ENCODE results near the gene RIPK1.

- TF ChIP-seq SMC3 (IDR thresholded peaks at IDR 0.05; ENCODE audit: low read depth, low read length) = no peak
- no peak for TF ChIP-seq CTCF (IDR thresholded peaks at IDR 0.05)
- TF ChIP-seq EP300 (IDR thresholded peaks at IDR 0.05; ENCODE audit: borderline replicate concordance in 1 of 2, low read depth in 1 of 2, low read length in 1 of 2) = no peak
- TF ChIP-seq POLR2AphosphoS5 (IDR thresholded peaks at IDR 0.05; ENCODE audit: low read depth, low read length) = no peak
- no peak for TF ChIP-seq EZH2phosphoT487 (IDR thresholded peaks at IDR 0.05; ENCODE audit: borderline replicate concordance, low read depth)
Measured at GRCh38 chr6:3133515-3133914, 65.2 kb downstream of the RIPK1 start.

Measured in SK-N-SH (cell line).